HepG2 (cell line): ENCODE results near the gene IL1A. TPM values are rescaled to one million over a fixed set of nuclear protein-coding genes. Genes with fewer than 3 reads are reported as not detected.

Source experiments
- ARHGAP35 ChIP-seq: sonication (generic); formaldehyde crosslinking; IDR thresholded peaks from 2 replicates; pipeline ENCODE4 v1.9.0; 2022; ENCODE audit warnings: mild to moderate bottlenecking, inconsistent platforms, moderate library complexity, missing genetic modification reagents, borderline replicate concordance
- CBX2 ChIP-seq, 2 experiments: fragments of 200-600 bp in 1 of 2; sonication (generic); formaldehyde crosslinking in 1 of 2; IDR thresholded peaks; 2 replicates each; pipeline versions ENCODE4 v1.7.0 to v1.8.1; 2018 to 2022; ENCODE audit warnings: low read depth in 2 of 2, low read length in 1 of 2, mild to moderate bottlenecking in 1 of 2, missing genetic modification reagents in 1 of 2
- CEBPB ChIP-seq: IDR thresholded peaks from 2 replicates; pipeline ENCODE4 v1.6.1; 2011; ENCODE audit warnings: low read depth, low read length, improper control_type of control experiment, borderline replicate concordance
- ELK4 ChIP-seq: sonication (generic); formaldehyde crosslinking; IDR thresholded peaks from 2 replicates; pipeline ENCODE4 v1.9.0; 2021; ENCODE audit warnings: missing genetic modification reagents, borderline replicate concordance
- HINFP ChIP-seq: sonication (generic); formaldehyde crosslinking; IDR thresholded peaks from 2 replicates; pipeline ENCODE4 v1.4.0; 2020; ENCODE audit warnings: low read depth, mild to moderate bottlenecking, missing genetic modification reagents
- KDM1A ChIP-seq: IDR thresholded peaks from 2 replicates; pipeline ENCODE4 v1.6.1; 2016; ENCODE audit warnings: missing compliant biosample characterization
- KDM6A ChIP-seq: IDR thresholded peaks from 2 replicates; pipeline ENCODE4 v1.6.1; 2016; ENCODE audit warnings: low read depth
- MBNL3 ChIP-seq: fragments of 250-450 bp; sonication (Bioruptor Pico); conservative IDR thresholded peaks from 2 replicates; pipeline ENCODE4 v1.8.0; 2022; ENCODE audit warnings: mild to moderate bottlenecking, inconsistent platforms
- NPAS2 ChIP-seq: sonication (generic); formaldehyde crosslinking; IDR thresholded peaks from 2 replicates; pipeline ENCODE4 v1.8.0; 2022; ENCODE audit warnings: mild to moderate bottlenecking, missing genetic modification reagents, borderline replicate concordance
- SRSF4 ChIP-seq: fragments of 200-400 bp; formaldehyde crosslinking; IDR thresholded peaks from one replicate; pipeline ENCODE4 v1.6.1; 2018; ENCODE audit warnings: mild to moderate bottlenecking, low read depth, low read length, moderate library complexity; ENCODE audit not compliant: poor library complexity, severe bottlenecking
- TMF1 ChIP-seq: sonication (generic); formaldehyde crosslinking; IDR thresholded peaks from 2 replicates; pipeline ENCODE4 v1.8.1; 2022; ENCODE audit warnings: low read depth, missing genetic modification reagents
- UBTF ChIP-seq: sonication (generic); formaldehyde crosslinking; IDR thresholded peaks from 2 replicates; pipeline ENCODE4 v1.4.0; 2020; ENCODE audit warnings: mild to moderate bottlenecking, missing genetic modification reagents
- ZBTB49 ChIP-seq: sonication (generic); formaldehyde crosslinking; IDR thresholded peaks from 2 replicates; pipeline ENCODE4 v1.4.0; 2020; ENCODE audit warnings: missing genetic modification reagents, borderline replicate concordance
- ZFYVE20 ChIP-seq: sonication (generic); formaldehyde crosslinking; IDR thresholded peaks from 2 replicates; pipeline ENCODE4 v1.8.0; 2023; ENCODE audit warnings: low read depth, mild to moderate bottlenecking, moderate library complexity, missing genetic modification reagents, borderline replicate concordance
- ZNF225 ChIP-seq: sonication (generic); formaldehyde crosslinking; IDR thresholded peaks from 2 replicates; pipeline ENCODE4 v1.4.0; 2020; ENCODE audit warnings: mild to moderate bottlenecking, missing genetic modification reagents
- ZNF30 ChIP-seq: sonication (generic); formaldehyde crosslinking; IDR thresholded peaks from 2 replicates; pipeline ENCODE4 v1.5.0; 2020; ENCODE audit warnings: mild to moderate bottlenecking, missing genetic modification reagents
- ZNF337 ChIP-seq: sonication (generic); formaldehyde crosslinking; IDR thresholded peaks from 2 replicates; pipeline ENCODE4 v1.5.1; 2020; ENCODE audit warnings: missing genetic modification reagents, low read depth, mild to moderate bottlenecking, borderline replicate concordance
- ZNF343 ChIP-seq: sonication (generic); formaldehyde crosslinking; IDR thresholded peaks from 2 replicates; pipeline ENCODE4 v1.4.0; 2020; ENCODE audit warnings: mild to moderate bottlenecking, missing genetic modification reagents
- ZNF446 ChIP-seq: sonication (generic); formaldehyde crosslinking; IDR thresholded peaks from 2 replicates; pipeline ENCODE4 v1.5.0; 2020; ENCODE audit warnings: mild to moderate bottlenecking, missing genetic modification reagents
- ZNF564 ChIP-seq: sonication (generic); formaldehyde crosslinking; IDR thresholded peaks from 2 replicates; pipeline ENCODE4 v1.8.1; 2023; ENCODE audit warnings: mild to moderate bottlenecking, missing genetic modification reagents
- ZNF772 ChIP-seq: sonication (generic); formaldehyde crosslinking; IDR thresholded peaks from 2 replicates; pipeline ENCODE4 v1.5.0; 2020; ENCODE audit warnings: mild to moderate bottlenecking, missing genetic modification reagents
- polyA plus RNA-seq, 8 experiments: library from polyadenylated mRNA; depleted of rRNA in 3 of 8; stranded (reverse) in 7 of 8; unstranded in 1 of 8; fragments of >200 nt; fragmentation: Illumina TruSeq in 4 of 8; extraction: Trizol in 4 of 8; gene quantifications; 2 replicates each; pipeline versions ENCODE4 v1.2.1 to v1.2.3, GENCODE V29; 2011 to 2016; ENCODE audit warnings: low read depth in 4 of 8, missing spikeins in 1 of 8, mixed read lengths in 1 of 8; ENCODE audit not compliant: insufficient read depth in 1 of 8
- total RNA-seq, 5 experiments: library from RNA; depleted of rRNA; stranded (reverse); fragments of >200 nt; fragmentation: Illumina TruSeq; extraction: Trizol; gene quantifications; 2 replicates each; pipeline ENCODE4 v1.2.3, GENCODE V29; 2016; ENCODE audit warnings: low read depth in 1 of 5

Gene IL1A
- total and polyA plus RNA-seq, 2 of the 13 experiments (the other 11 are each of a cell fraction or from before 2014, with no cell fraction given), result not detected

GRCh38 chr2:112726487-112727190 is 57.7 kb downstream of the IL1A start (continued):
- TF ChIP-seq HINFP (CRISPR knock-in tag) (no peak), TMF1 (CRISPR knock-in tag) (no peak), UBTF (peak; percentile 81), NPAS2 (CRISPR knock-in tag) (no peak), ELK4 (CRISPR knock-in tag) (no peak), KDM1A (CRISPR knock-in tag) (no peak), ZNF446 (CRISPR knock-in tag) (0 out of 2 replicates have a peak, but pooled peaks have one; percentile 62), ZNF343 (peak; percentile 63; the same call in 1 of the 2 replicates), KDM6A (CRISPR knock-in tag) (no peak), ZBTB49 (CRISPR knock-in tag) (no peak), ZNF225 (peak; percentile 14; the same call in 1 of the 2 replicates), ZFYVE20 (CRISPR knock-in tag) (no peak), CBX2 (IDR thresholded peaks at IDR 0.05; ENCODE audit: low read depth, low read length) (no peak), CBX2 (CRISPR knock-in tag; IDR thresholded peaks at IDR 0.05; ENCODE audit: low read depth) (no peak), ZNF30 (no peak), SRSF4 (no peak), MBNL3 (CRISPR knock-in tag) (no peak), ZNF337 (CRISPR knock-in tag) (peak; percentile 75; the same call in 1 of the 2 replicates), ARHGAP35 (no peak), CEBPB (peak; percentile 61; the same call in 1 of the 2 replicates), ZNF772 (0 out of 2 replicates have a peak, but pooled peaks have one; percentile 66), ZNF564 (CRISPR knock-in tag) (0 out of 2 replicates have a peak, but pooled peaks have one; percentile 72)
